Temporal lobe (tissue), 1 donor: Measurements from ENCODE around the gene FSTL3. TPM values are rescaled to one million over a fixed set of nuclear protein-coding genes. Genes with fewer than 3 reads are reported as not detected.

ENCODE experiments used
- total RNA-seq: library from RNA; depleted of rRNA; stranded (reverse); fragments of >200 nt; gene quantifications from one replicate; pipeline ENCODE4 v1.2.3, GENCODE V29; 2014

Gene FSTL3
- total RNA-seq, 1 donor from 2014 or later = 4.9 TPM

Other genes starting within 250 kb of the FSTL3 start
- 8.9 TPM for gene SHC2, start 215.4 kb upstream of the FSTL3 start, total RNA-seq
- 0.74 TPM for gene MADCAM1, start 179.9 kb upstream of the FSTL3 start, total RNA-seq
- gene TPGS1, start 168.9 kb upstream of the FSTL3 start, total RNA-seq = 12.8 TPM
- 36.4 TPM for gene CDC34, start 144.6 kb upstream of the FSTL3 start, total RNA-seq
- gene GZMM, start 132.3 kb upstream of the FSTL3 start, total RNA-seq = not detected
- gene BSG, start 103.8 kb upstream of the FSTL3 start, total RNA-seq = 91.2 TPM
- 9.1 TPM for gene HCN2, start 86.5 kb upstream of the FSTL3 start, total RNA-seq
- 11.3 TPM for gene POLRMT, start 42.9 kb upstream of the FSTL3 start, total RNA-seq
- 0.25 TPM for gene FGF22, start 36.5 kb upstream of the FSTL3 start, total RNA-seq
- gene RNF126, start 13.2 kb upstream of the FSTL3 start, total RNA-seq = 11.8 TPM
- not detected for gene PRSS57, start 19.1 kb downstream of the FSTL3 start, total RNA-seq
- gene PALM, start 32.5 kb downstream of the FSTL3 start, total RNA-seq = 84.1 TPM
- under 0.01 TPM for gene MISP, start 74.7 kb downstream of the FSTL3 start, total RNA-seq
- 19.9 TPM for gene PTBP1, start 121.1 kb downstream of the FSTL3 start, total RNA-seq
- 72.0 TPM for gene PLPPR3, start 145.6 kb downstream of the FSTL3 start, total RNA-seq
- gene AZU1, start 151.4 kb downstream of the FSTL3 start, total RNA-seq = 2.0 TPM
- gene PRTN3, start 164.6 kb downstream of the FSTL3 start, total RNA-seq = 1.5 TPM
- 1.2 TPM for gene ELANE, start 175.9 kb downstream of the FSTL3 start, total RNA-seq
- 0.98 TPM for gene CFD, start 183.3 kb downstream of the FSTL3 start, total RNA-seq
- gene MED16, start 216.8 kb downstream of the FSTL3 start, total RNA-seq = 24.8 TPM
- not detected for gene RNU6-9, start 217.1 kb downstream of the FSTL3 start, total RNA-seq
- gene R3HDM4, start 236.8 kb downstream of the FSTL3 start, total RNA-seq = 24.6 TPM
- 0.49 TPM for gene KISS1R, start 240.9 kb downstream of the FSTL3 start, total RNA-seq
- gene ARID3A, start 249.6 kb downstream of the FSTL3 start, total RNA-seq = 1.5 TPM